ENCODE measurements around the gene RAPGEF1. TPM values are rescaled to one million over a fixed set of nuclear protein-coding genes. Genes with fewer than 3 reads are reported as not detected.

RAPGEF1 gene
- total RNA-seq, 2 donors from 2014 or later = 74.5 to 90.8 TPM

GRCh38 chr9:131625790-131626670 lies 113.8 kb downstream of the RAPGEF1 start:
- DNase-seq (ENCODE audit: low spot score) = no peak
- intact Hi-C loops (cut with DNase I) = no loop called here

GRCh38 chr9:131625508-131625787 lies 114.4 kb downstream of the RAPGEF1 start:
- intact Hi-C loops (cut with DNase I) = no loop called here
- DNase-seq (ENCODE audit: low spot score) = no peak

GRCh38 chr9:131624636-131625507 lies 115.0 kb downstream of the RAPGEF1 start:
- intact Hi-C loops (cut with DNase I) = no loop called here
- DNase-seq (ENCODE audit: low spot score) = no peak

- no peak for DNase-seq (ENCODE audit: low spot score)
- intact Hi-C loops (cut with DNase I) = no loop called here
These were observed 116.1 kb downstream of the RAPGEF1 start for GRCh38 chr9:131623655-131624330.

GRCh38 chr9:131622523-131622922 lies 117.4 kb downstream of the RAPGEF1 start:
- intact Hi-C loops (cut with DNase I) = no loop called here
- DNase-seq (ENCODE audit: low spot score) = no peak

- intact Hi-C loops (cut with DNase I) = no loop called here
These were observed 118.1 kb downstream of the RAPGEF1 start for GRCh38 chr9:131621551-131622358.

GRCh38 chr9:131620764-131621520 lies 118.9 kb downstream of the RAPGEF1 start:
- no peak for DNase-seq (ENCODE audit: low spot score)
- intact Hi-C loops (cut with DNase I) = no loop called here

More at GRCh38 chr9:131621551-131622358, 118.1 kb downstream of the RAPGEF1 start:
- DNase-seq (ENCODE audit: low spot score) = no peak

GRCh38 chr9:131619680-131620079 lies 120.2 kb downstream of the RAPGEF1 start:
- DNase-seq (ENCODE audit: low spot score) = no peak
- intact Hi-C loops (cut with DNase I) = loop anchor here in 1 of 2 donors (10.0 kb wide), 1 partner anchor 55 kb away; no protein-coding TSS in a partner anchor

GRCh38 chr9:131618785-131619184 lies 121.1 kb downstream of the RAPGEF1 start:
- no peak for DNase-seq (ENCODE audit: low spot score)
- intact Hi-C loops (cut with DNase I) = loop anchor here in 1 of 2 donors (10.0 kb wide), 1 partner anchor 56 kb away; no protein-coding TSS in a partner anchor

GRCh38 chr9:131618071-131618479 lies 121.8 kb downstream of the RAPGEF1 start:
- DNase-seq (ENCODE audit: low spot score) = no peak
- intact Hi-C loops (cut with DNase I) = loop anchor here in 1 of 2 donors (10.0 kb wide), 1 partner anchor 57 kb away; no protein-coding TSS in a partner anchor

- intact Hi-C loops (cut with DNase I) = loop anchor here in 1 of 2 donors (10.0 kb wide), 1 partner anchor 57 kb away; no protein-coding TSS in a partner anchor
- DNase-seq (ENCODE audit: low spot score) = no peak
These were observed 122.3 kb downstream of the RAPGEF1 start for GRCh38 chr9:131617611-131618010.

GRCh38 chr9:131616983-131617604 lies 122.8 kb downstream of the RAPGEF1 start:
- no peak for DNase-seq (ENCODE audit: low spot score)
- intact Hi-C loops (cut with DNase I) = loop anchor here in 1 of 2 donors (10.0 kb wide), 1 partner anchor 58 kb away; no protein-coding TSS in a partner anchor

- intact Hi-C loops (cut with DNase I) = loop anchor here in 1 of 2 donors (10.0 kb wide), 1 partner anchor 60 kb away; no protein-coding TSS in a partner anchor
- DNase-seq (ENCODE audit: low spot score) = no peak
These were observed 125.4 kb downstream of the RAPGEF1 start for GRCh38 chr9:131614340-131614915.

- no peak for DNase-seq (ENCODE audit: low spot score)
- intact Hi-C loops (cut with DNase I) = loop anchor here in 1 of 2 donors (10.0 kb wide), 1 partner anchor 61 kb away; no protein-coding TSS in a partner anchor
These were observed 126.0 kb downstream of the RAPGEF1 start for GRCh38 chr9:131613921-131614320.

- intact Hi-C loops (cut with DNase I) = loop anchor here in 1 of 2 donors (10.0 kb wide), 1 partner anchor 62 kb away; no protein-coding TSS in a partner anchor
- no peak for DNase-seq (ENCODE audit: low spot score)
These were observed 127.0 kb downstream of the RAPGEF1 start for GRCh38 chr9:131612851-131613250.

GRCh38 chr9:131611586-131612315 lies 128.1 kb downstream of the RAPGEF1 start:
- DNase-seq (ENCODE audit: low spot score) = no peak
- intact Hi-C loops (cut with DNase I) = loop anchor here in 1 of 2 donors (10.0 kb wide), 1 partner anchor 63 kb away; no protein-coding TSS in a partner anchor

All from posterior vena cava (tissue), 2 donors.